ENCODE measurements around the gene IRX3.

The IRX3 gene

DNA sequence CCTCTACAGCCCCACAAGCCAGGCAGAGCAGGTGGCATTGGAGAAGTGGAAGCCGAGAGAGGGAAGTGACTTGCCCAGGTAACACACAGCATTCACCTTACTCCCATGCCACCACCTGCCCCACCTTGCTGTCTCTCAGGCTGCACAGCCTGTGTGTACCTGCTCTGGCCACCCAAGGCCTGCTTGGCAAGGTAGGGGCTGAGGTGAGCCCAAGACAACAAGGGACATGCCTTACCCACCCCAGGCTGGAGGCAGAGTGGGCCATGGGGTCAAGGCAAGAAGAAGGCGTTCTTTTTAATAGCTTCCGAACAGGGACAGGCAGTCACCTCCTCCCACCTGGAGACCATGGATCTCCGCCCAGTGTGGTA, 40.1 kb downstream of the IRX3 start:
- Histone ChIP-seq H3K36me3 (ENCODE audit: control insufficient read depth in 1 of 2, insufficient read depth in 2 of 2, low read length in 2 of 2) (no peaks in the 10 kb centered on the region), H3K4me1 (ENCODE audit: control insufficient read depth in 1 of 2, insufficient read depth in 2 of 2, low read length in 2 of 2) (no peaks in the 10 kb centered on the region), H3K9me3 (ENCODE audit: control insufficient read depth in 1 of 2, low read length in 2 of 2) (no peaks in the 10 kb centered on the region), H3K9ac (ENCODE audit: low read depth in 1 of 2, low read length in 2 of 2) (no peak overlapping the region), H3K27ac (ENCODE audit: low read depth, low read length) (no peak overlapping the region), H3K4me3 (ENCODE audit: low read depth in 1 of 2, low read length in 2 of 2) (no peak overlapping the region), H3K27me3 (ENCODE audit: control insufficient read depth in 1 of 2, insufficient read depth in 2 of 2, low read length in 2 of 2) (peaks cover 3 to 15% of the 10 kb centered on the region in 2 donors)

GRCh38 chr16:54245788-54246453, 40.7 kb downstream of the IRX3 start:
- no peak overlapping the region for H3K9ac ChIP-seq (ENCODE audit: low read depth in 1 of 2, low read length in 2 of 2)
- H3K9me3 ChIP-seq (ENCODE audit: control insufficient read depth in 1 of 2, low read length in 2 of 2), result no peaks in the 10 kb centered on the region
- H3K4me3 ChIP-seq (ENCODE audit: low read depth in 1 of 2, low read length in 2 of 2), result no peak overlapping the region
- H3K27me3 ChIP-seq (ENCODE audit: control insufficient read depth in 1 of 2, insufficient read depth in 2 of 2, low read length in 2 of 2), result peaks cover 3 to 15% of the 10 kb centered on the region in 2 donors
- H3K27ac ChIP-seq (ENCODE audit: low read depth, low read length), result no peak overlapping the region
- H3K36me3 ChIP-seq (ENCODE audit: control insufficient read depth in 1 of 2, insufficient read depth in 2 of 2, low read length in 2 of 2), result no peaks in the 10 kb centered on the region
- no peaks in the 10 kb centered on the region for H3K4me1 ChIP-seq (ENCODE audit: control insufficient read depth in 1 of 2, insufficient read depth in 2 of 2, low read length in 2 of 2)

GRCh38 chr16:54244061-54244886, 42.3 kb downstream of the IRX3 start:
- H3K9me3 ChIP-seq (ENCODE audit: control insufficient read depth in 1 of 2, low read length in 2 of 2), result no peaks in the 10 kb centered on the region
- H3K9ac ChIP-seq (ENCODE audit: low read depth in 1 of 2, low read length in 2 of 2), result no peak overlapping the region
- no peak overlapping the region for H3K4me3 ChIP-seq (ENCODE audit: low read depth in 1 of 2, low read length in 2 of 2)
- no peak overlapping the region for H3K27ac ChIP-seq (ENCODE audit: low read depth, low read length)
- H3K4me1 ChIP-seq (ENCODE audit: control insufficient read depth in 1 of 2, insufficient read depth in 2 of 2, low read length in 2 of 2), result no peaks in the 10 kb centered on the region
- no peaks in the 10 kb centered on the region for H3K36me3 ChIP-seq (ENCODE audit: control insufficient read depth in 1 of 2, insufficient read depth in 2 of 2, low read length in 2 of 2)
- H3K27me3 ChIP-seq (ENCODE audit: control insufficient read depth in 1 of 2, insufficient read depth in 2 of 2, low read length in 2 of 2), result peaks cover 3 to 15% of the 10 kb centered on the region in 2 donors

GRCh38 chr16:54243202-54243601, 43.4 kb downstream of the IRX3 start:
- Histone ChIP-seq H3K27me3 (ENCODE audit: control insufficient read depth in 1 of 2, insufficient read depth in 2 of 2, low read length in 2 of 2) (peaks cover 3 to 10% of the 10 kb centered on the region in 2 donors), H3K9me3 (ENCODE audit: control insufficient read depth in 1 of 2, low read length in 2 of 2) (no peaks in the 10 kb centered on the region), H3K27ac (ENCODE audit: low read depth, low read length) (no peak overlapping the region), H3K4me3 (ENCODE audit: low read depth in 1 of 2, low read length in 2 of 2) (no peak overlapping the region), H3K9ac (ENCODE audit: low read depth in 1 of 2, low read length in 2 of 2) (no peak overlapping the region), H3K36me3 (ENCODE audit: control insufficient read depth in 1 of 2, insufficient read depth in 2 of 2, low read length in 2 of 2) (no peaks in the 10 kb centered on the region), H3K4me1 (ENCODE audit: control insufficient read depth in 1 of 2, insufficient read depth in 2 of 2, low read length in 2 of 2) (no peaks in the 10 kb centered on the region)

DNA sequence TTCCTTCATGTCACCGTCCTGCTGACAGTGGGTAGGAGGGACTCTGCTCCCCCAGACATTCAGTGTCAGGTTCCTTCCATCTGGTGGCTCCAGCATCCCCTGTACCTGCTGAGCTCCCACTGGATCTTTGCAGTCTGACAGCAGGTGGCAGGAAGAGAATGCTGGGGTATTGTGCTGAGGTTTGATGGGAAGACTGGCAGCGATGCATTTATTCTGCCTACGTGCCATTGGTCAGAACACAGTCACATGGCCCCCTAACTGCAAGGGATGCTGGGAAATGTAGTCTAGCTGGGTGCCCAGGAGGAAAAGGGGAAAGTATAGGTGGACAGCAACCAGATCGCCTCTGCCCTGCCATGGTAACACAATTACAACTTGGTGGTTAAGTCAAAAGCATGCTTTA, 44.4 kb downstream of the IRX3 start:
- Histone ChIP-seq H3K9me3 (ENCODE audit: control insufficient read depth in 1 of 2, low read length in 2 of 2) (no peaks in the 10 kb centered on the region), H3K4me1 (ENCODE audit: control insufficient read depth in 1 of 2, insufficient read depth in 2 of 2, low read length in 2 of 2) (no peaks in the 10 kb centered on the region), H3K27me3 (ENCODE audit: control insufficient read depth in 1 of 2, insufficient read depth in 2 of 2, low read length in 2 of 2) (peaks cover 3 to 10% of the 10 kb centered on the region in 2 donors), H3K9ac (ENCODE audit: low read depth in 1 of 2, low read length in 2 of 2) (no peak overlapping the region), H3K36me3 (ENCODE audit: control insufficient read depth in 1 of 2, insufficient read depth in 2 of 2, low read length in 2 of 2) (no peaks in the 10 kb centered on the region), H3K27ac (ENCODE audit: low read depth, low read length) (no peak overlapping the region), H3K4me3 (ENCODE audit: low read depth in 1 of 2, low read length in 2 of 2) (no peak overlapping the region)

DNA sequence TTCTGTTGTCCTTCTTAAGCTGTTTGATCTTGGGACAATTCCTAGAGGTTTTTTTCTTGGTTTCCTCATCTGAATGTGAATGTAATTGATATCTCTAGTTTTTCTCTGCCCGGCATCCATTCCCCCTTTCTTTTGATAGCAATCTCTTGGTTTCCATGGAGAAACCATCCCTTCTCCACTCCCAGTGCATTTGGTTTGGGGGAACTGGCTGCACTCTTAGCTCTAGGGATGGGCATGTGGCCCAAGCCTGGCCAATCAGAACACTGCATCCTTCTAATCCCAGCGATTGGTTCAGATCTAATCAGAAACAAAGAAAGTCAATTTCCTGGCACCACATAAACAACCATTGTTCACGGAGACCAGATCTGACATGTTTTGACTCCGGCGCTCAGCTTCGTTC, 45.1 kb downstream of the IRX3 start:
- H3K27me3 ChIP-seq (ENCODE audit: control insufficient read depth in 1 of 2, insufficient read depth in 2 of 2, low read length in 2 of 2), result peaks cover 3 to 10% of the 10 kb centered on the region in 2 donors
- H3K9ac ChIP-seq (ENCODE audit: low read depth in 1 of 2, low read length in 2 of 2), result no peak overlapping the region
- H3K27ac ChIP-seq (ENCODE audit: low read depth, low read length), result no peak overlapping the region
- H3K36me3 ChIP-seq (ENCODE audit: control insufficient read depth in 1 of 2, insufficient read depth in 2 of 2, low read length in 2 of 2), result no peaks in the 10 kb centered on the region
- no peak overlapping the region for H3K4me3 ChIP-seq (ENCODE audit: low read depth in 1 of 2, low read length in 2 of 2)
- no peaks in the 10 kb centered on the region for H3K9me3 ChIP-seq (ENCODE audit: control insufficient read depth in 1 of 2, low read length in 2 of 2)
- no peaks in the 10 kb centered on the region for H3K4me1 ChIP-seq (ENCODE audit: control insufficient read depth in 1 of 2, insufficient read depth in 2 of 2, low read length in 2 of 2)

- H3K27ac ChIP-seq (ENCODE audit: low read depth, low read length), result no peak overlapping the region
- no peaks in the 10 kb centered on the region for H3K9me3 ChIP-seq (ENCODE audit: control insufficient read depth in 1 of 2, low read length in 2 of 2)
- no peak overlapping the region for H3K9ac ChIP-seq (ENCODE audit: low read depth in 1 of 2, low read length in 2 of 2)
- peaks cover 3 to 10% of the 10 kb centered on the region in 2 donors for H3K27me3 ChIP-seq (ENCODE audit: control insufficient read depth in 1 of 2, insufficient read depth in 2 of 2, low read length in 2 of 2)
- H3K4me3 ChIP-seq (ENCODE audit: low read depth in 1 of 2, low read length in 2 of 2), result no peak overlapping the region
- H3K4me1 ChIP-seq (ENCODE audit: control insufficient read depth in 1 of 2, insufficient read depth in 2 of 2, low read length in 2 of 2), result no peaks in the 10 kb centered on the region
- H3K36me3 ChIP-seq (ENCODE audit: control insufficient read depth in 1 of 2, insufficient read depth in 2 of 2, low read length in 2 of 2), result no peaks in the 10 kb centered on the region
Observed at GRCh38 chr16:54240271-54241129, 46.1 kb downstream of the IRX3 start.

DNA sequence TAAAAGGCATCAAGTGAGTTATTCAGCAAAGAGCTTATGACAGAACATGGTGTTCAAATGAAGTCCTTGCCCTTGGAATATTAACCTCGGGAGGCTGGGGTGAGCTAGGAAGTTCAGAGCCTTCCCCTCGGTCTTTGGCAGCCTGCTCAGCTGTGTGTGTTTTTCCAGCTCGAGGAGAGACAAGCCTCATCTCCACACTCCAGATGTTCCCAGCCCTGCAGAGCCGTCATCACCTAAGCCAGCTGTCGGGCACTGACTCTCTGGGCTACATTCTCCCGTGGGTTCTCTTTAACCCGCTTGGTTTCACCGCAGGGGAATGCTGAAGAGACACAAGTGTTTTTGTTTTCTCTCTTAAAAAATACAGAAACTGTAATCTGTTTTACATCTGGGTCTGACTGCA, 47.1 kb downstream of the IRX3 start:
- Histone ChIP-seq H3K4me1 (ENCODE audit: control insufficient read depth in 1 of 2, insufficient read depth in 2 of 2, low read length in 2 of 2) (no peaks in the 10 kb centered on the region), H3K27ac (ENCODE audit: low read depth, low read length) (no peak overlapping the region), H3K9me3 (ENCODE audit: control insufficient read depth in 1 of 2, low read length in 2 of 2) (no peaks in the 10 kb centered on the region), H3K36me3 (ENCODE audit: control insufficient read depth in 1 of 2, insufficient read depth in 2 of 2, low read length in 2 of 2) (no peaks in the 10 kb centered on the region), H3K27me3 (ENCODE audit: control insufficient read depth in 1 of 2, insufficient read depth in 2 of 2, low read length in 2 of 2) (peaks cover under 1 to 10% of the 10 kb centered on the region in 2 donors), H3K9ac (ENCODE audit: low read depth in 1 of 2, low read length in 2 of 2) (no peak overlapping the region), H3K4me3 (ENCODE audit: low read depth in 1 of 2, low read length in 2 of 2) (no peak overlapping the region)

DNA sequence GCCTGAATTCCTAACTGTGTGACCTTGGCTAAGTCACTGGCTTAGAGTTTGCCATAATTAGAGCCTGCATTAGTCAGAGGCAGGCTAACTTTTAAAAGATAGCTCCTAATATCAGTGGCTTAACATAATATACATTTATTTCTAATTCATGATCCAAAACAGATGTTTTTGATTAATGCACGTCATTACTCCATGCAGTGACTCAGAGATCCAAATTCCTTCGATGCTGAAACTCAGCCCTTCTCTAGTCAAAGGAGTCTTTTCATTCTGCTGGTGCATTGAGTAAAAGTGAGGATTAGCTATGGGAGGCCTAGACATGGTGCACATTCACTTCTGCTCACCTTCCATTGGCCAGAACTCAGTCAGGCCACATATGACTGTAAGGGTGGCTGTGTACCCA, 49.8 kb downstream of the IRX3 start:
- Histone ChIP-seq H3K27ac (ENCODE audit: low read depth, low read length) (no peak overlapping the region), H3K4me3 (ENCODE audit: low read depth in 1 of 2, low read length in 2 of 2) (no peak overlapping the region), H3K9ac (ENCODE audit: low read depth in 1 of 2, low read length in 2 of 2) (no peak overlapping the region), H3K9me3 (ENCODE audit: control insufficient read depth in 1 of 2, low read length in 2 of 2) (no peaks in the 10 kb centered on the region), H3K36me3 (ENCODE audit: control insufficient read depth in 1 of 2, insufficient read depth in 2 of 2, low read length in 2 of 2) (no peaks in the 10 kb centered on the region), H3K4me1 (ENCODE audit: control insufficient read depth in 1 of 2, insufficient read depth in 2 of 2, low read length in 2 of 2) (no peaks in the 10 kb centered on the region), H3K27me3 (ENCODE audit: control insufficient read depth in 1 of 2, insufficient read depth in 2 of 2, low read length in 2 of 2) (no peaks in the 10 kb centered on the region)

DNA sequence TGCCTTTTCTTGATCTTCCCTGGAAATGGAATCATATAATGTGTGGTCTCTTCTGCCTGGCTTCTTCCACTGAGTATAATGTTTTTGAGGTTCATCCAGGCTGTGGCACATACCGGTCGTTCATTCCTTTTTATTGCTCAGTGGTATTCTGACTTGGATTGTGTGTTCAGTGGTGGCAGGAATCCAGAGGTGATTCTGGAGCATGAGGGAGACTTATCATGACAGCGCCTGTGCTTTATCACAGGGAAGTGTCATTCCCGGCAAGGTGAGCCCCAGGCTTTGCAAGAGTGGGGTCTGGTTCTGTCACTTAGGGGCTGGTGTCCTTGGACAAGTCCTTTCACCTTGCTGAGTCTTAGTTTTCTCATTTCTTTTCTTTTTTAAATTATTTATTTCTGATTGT, 53.0 kb downstream of the IRX3 start:
- H3K9ac ChIP-seq (ENCODE audit: low read depth in 1 of 2, low read length in 2 of 2), result no peak overlapping the region
- H3K27me3 ChIP-seq (ENCODE audit: control insufficient read depth in 1 of 2, insufficient read depth in 2 of 2, low read length in 2 of 2), result no peaks in the 10 kb centered on the region
- H3K36me3 ChIP-seq (ENCODE audit: control insufficient read depth in 1 of 2, insufficient read depth in 2 of 2, low read length in 2 of 2), result no peaks in the 10 kb centered on the region
- H3K4me3 ChIP-seq (ENCODE audit: low read depth in 1 of 2, low read length in 2 of 2), result no peak overlapping the region
- H3K9me3 ChIP-seq (ENCODE audit: control insufficient read depth in 1 of 2, low read length in 2 of 2), result no peaks in the 10 kb centered on the region
- no peaks in the 10 kb centered on the region for H3K4me1 ChIP-seq (ENCODE audit: control insufficient read depth in 1 of 2, insufficient read depth in 2 of 2, low read length in 2 of 2)
- no peak overlapping the region for H3K27ac ChIP-seq (ENCODE audit: low read depth, low read length)
